IPS-NIHi11 (cell line): ENCODE data around the gene COPS9.

ENCODE experiments used
- DNase-seq: peaks from one replicate; pipeline ENCODE4 v3.0.0; 2012; ENCODE audit warnings: mixed read lengths, low spot score

The COPS9 gene

GRCh38 chr2:240147911-240148587 lies 11.9 kb upstream of the COPS9 start:
- no peak for DNase-seq

GRCh38 chr2:240147382-240147781 lies 11.3 kb upstream of the COPS9 start:
- DNase-seq: no peak

- DNase-seq: no peak
Observed at GRCh38 chr2:240146627-240147278, 10.6 kb upstream of the COPS9 start.

GRCh38 chr2:240146141-240146561 lies 10.0 kb upstream of the COPS9 start:
- DNase-seq: no peak

- DNase-seq: no peak
Observed at GRCh38 chr2:240145461-240145860, 9.4 kb upstream of the COPS9 start.

GRCh38 chr2:240144649-240145261 lies 8.7 kb upstream of the COPS9 start:
- no peak for DNase-seq

GRCh38 chr2:240143801-240144648 lies 7.9 kb upstream of the COPS9 start:
- peak; percentile 94 for DNase-seq

GRCh38 chr2:240143276-240143675 lies 7.2 kb upstream of the COPS9 start:
- no peak for DNase-seq

- DNase-seq: no peak
Observed at GRCh38 chr2:240142859-240143258, 6.8 kb upstream of the COPS9 start.

- no peak for DNase-seq
Observed at GRCh38 chr2:240142256-240142775, 6.2 kb upstream of the COPS9 start.

GRCh38 chr2:240141736-240142135 lies 5.6 kb upstream of the COPS9 start:
- DNase-seq: no peak

GRCh38 chr2:240140920-240141319 lies 4.8 kb upstream of the COPS9 start:
- DNase-seq: no peak

- DNase-seq: no peak
Observed at GRCh38 chr2:240140511-240140910, 4.4 kb upstream of the COPS9 start, which contains the start of gene OTOS. TSS of gene OTOS (minus strand) at chr2:240140658. CDS start at chr2:240140326, 332 bp downstream.

- DNase-seq: no peak
Observed at GRCh38 chr2:240139666-240140393, 3.7 kb upstream of the COPS9 start.

GRCh38 chr2:240139011-240139441 lies 2.9 kb upstream of the COPS9 start:
- DNase-seq: no peak

- no peak for DNase-seq
Observed at GRCh38 chr2:240138254-240138984, 2.3 kb upstream of the COPS9 start.

GRCh38 chr2:240137596-240138253 lies 1.6 kb upstream of the COPS9 start:
- DNase-seq: no peak

GRCh38 chr2:240136671-240137292 lies 677 bp upstream of the COPS9 start:
- no peak for DNase-seq

- no peak for DNase-seq
Observed at GRCh38 chr2:240135706-240136012, 446 bp downstream of the COPS9 start.
